Rectal smooth muscle tissue (tissue), 1 donor: Measurements from ENCODE around the gene BAZ2A.
A peak's percentile ranks its signal among the peaks of the same experiment; 100 is the strongest.
"Not testable (repeated sequence)": the region's sequence is repeated elsewhere in the genome, so short reads cannot be mapped to it uniquely, and the experiment has no call there.

Source experiments
- H3K27ac ChIP-seq: one replicate; pipeline ENCODE4 v1.7.0; 2013; ENCODE audit warnings: low read depth, low read length, inconsistent platforms
- H3K27me3 ChIP-seq: one replicate; pipeline ENCODE4 v1.7.0; 2013; ENCODE audit warnings: low read length; ENCODE audit not compliant: control insufficient read depth, insufficient read depth
- H3K36me3 ChIP-seq: one replicate; pipeline ENCODE4 v1.7.0; 2013; ENCODE audit warnings: low read length; ENCODE audit not compliant: control insufficient read depth, insufficient read depth
- H3K4me1 ChIP-seq: one replicate; pipeline ENCODE4 v1.7.0; 2013; ENCODE audit warnings: low read length; ENCODE audit not compliant: control insufficient read depth, insufficient read depth
- H3K4me3 ChIP-seq: one replicate; pipeline ENCODE4 v1.7.0; 2013; ENCODE audit warnings: low read length
- H3K9ac ChIP-seq: one replicate; pipeline ENCODE4 v1.7.0; 2013; ENCODE audit warnings: low read length

BAZ2A gene

GRCh38 chr12:56630180-56630632 is at the start of gene BAZ2A:
Gene BAZ2A (minus strand): TSS chr12:56630326. CDS start chr12:56617530, 12,796 bp downstream.
- peaks cover 2% of the 10 kb centered on the region for H3K36me3 ChIP-seq
- peak within 1 kb of the TSS; percentile 93 for H3K4me3 ChIP-seq
- peak within 1 kb of the TSS; percentile 90 for H3K27ac ChIP-seq
- no peaks in the 10 kb centered on the region for H3K27me3 ChIP-seq
- peaks cover 12% of the 10 kb centered on the region for H3K4me1 ChIP-seq
- H3K9ac ChIP-seq, result peak within 1 kb of the TSS; percentile 93

DNA sequence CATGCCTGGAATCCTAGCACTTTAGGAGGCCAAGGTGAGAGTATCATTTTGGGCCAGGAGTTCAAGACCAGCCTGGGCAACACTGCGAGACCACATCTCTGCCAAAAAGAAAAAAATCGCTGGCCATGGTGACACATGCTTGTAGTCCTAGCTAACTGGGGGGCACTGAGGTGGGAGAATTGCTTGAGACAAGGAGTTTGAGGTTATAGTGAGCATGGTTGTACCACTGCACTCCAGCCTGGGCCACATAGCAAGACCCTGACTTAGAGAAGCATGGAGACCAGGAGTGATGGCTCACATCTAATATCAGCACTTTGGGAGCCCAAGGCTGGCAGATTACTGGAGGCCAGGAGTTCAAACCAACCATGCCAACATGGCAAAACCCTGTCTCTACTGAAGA is 48.7 kb upstream of the BAZ2A start:
- H3K27me3 ChIP-seq, result no peaks in the 10 kb centered on the region
- H3K27ac ChIP-seq, result no peak overlapping the region
- H3K9ac ChIP-seq, result no peak overlapping the region
- no peaks in the 10 kb centered on the region for H3K4me1 ChIP-seq
- no peak overlapping the region for H3K4me3 ChIP-seq
- H3K36me3 ChIP-seq, result peaks cover 5% of the 10 kb centered on the region

- peaks cover 5% of the 10 kb centered on the region for H3K36me3 ChIP-seq
- H3K27ac ChIP-seq, result no peak overlapping the region
- H3K27me3 ChIP-seq, result no peaks in the 10 kb centered on the region
- H3K9ac ChIP-seq, result no peak overlapping the region
- no peak overlapping the region for H3K4me3 ChIP-seq
- no peaks in the 10 kb centered on the region for H3K4me1 ChIP-seq
Observed at GRCh38 chr12:56677680-56678079, 47.6 kb upstream of the BAZ2A start.

GRCh38 chr12:56676851-56677580 is 46.9 kb upstream of the BAZ2A start:
- Histone ChIP-seq H3K36me3 (peaks cover under 1% of the 10 kb centered on the region), H3K4me1 (no peaks in the 10 kb centered on the region), H3K4me3 (no peak overlapping the region), H3K27me3 (no peaks in the 10 kb centered on the region), H3K27ac (no peak overlapping the region), H3K9ac (no peak overlapping the region)

GRCh38 chr12:56671608-56672007 is 41.5 kb upstream of the BAZ2A start:
- Histone ChIP-seq H3K4me3 (no peak overlapping the region), H3K36me3 (peaks cover 14% of the 10 kb centered on the region), H3K4me1 (no peaks in the 10 kb centered on the region), H3K9ac (no peak overlapping the region), H3K27me3 (no peaks in the 10 kb centered on the region), H3K27ac (no peak overlapping the region)

DNA sequence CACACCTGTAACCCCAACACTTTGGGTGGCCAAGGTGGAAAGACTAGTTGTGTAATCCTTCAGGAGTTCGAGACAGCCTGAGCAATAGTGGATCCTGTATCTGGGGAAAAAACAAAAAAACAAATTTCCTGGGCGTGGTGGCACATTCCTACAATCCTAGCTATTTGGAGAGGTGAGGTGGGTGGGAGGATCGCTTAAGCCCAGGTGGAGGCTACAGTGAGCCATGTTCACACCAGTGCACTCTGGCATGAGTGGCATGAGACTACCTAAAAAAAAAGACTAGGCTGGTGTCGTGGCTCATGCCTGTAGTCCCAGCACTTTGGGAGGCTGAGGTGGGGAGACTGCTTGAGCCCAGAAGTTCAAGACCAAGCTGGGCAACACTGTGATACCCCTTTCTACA is 40.7 kb upstream of the BAZ2A start:
- H3K9ac ChIP-seq, result no peak overlapping the region
- H3K4me1 ChIP-seq, result no peaks in the 10 kb centered on the region
- H3K4me3 ChIP-seq, result no peak overlapping the region
- H3K27me3 ChIP-seq, result no peaks in the 10 kb centered on the region
- H3K36me3 ChIP-seq, result peaks cover 18% of the 10 kb centered on the region
- H3K27ac ChIP-seq, result no peak overlapping the region

GRCh38 chr12:56668197-56668457 is 38.0 kb upstream of the BAZ2A start:
- H3K4me3 ChIP-seq, result no peak overlapping the region
- no peaks in the 10 kb centered on the region for H3K27me3 ChIP-seq
- H3K9ac ChIP-seq, result no peak overlapping the region
- H3K36me3 ChIP-seq, result peaks cover 22% of the 10 kb centered on the region
- no peaks in the 10 kb centered on the region for H3K4me1 ChIP-seq
- no peak overlapping the region for H3K27ac ChIP-seq

DNA sequence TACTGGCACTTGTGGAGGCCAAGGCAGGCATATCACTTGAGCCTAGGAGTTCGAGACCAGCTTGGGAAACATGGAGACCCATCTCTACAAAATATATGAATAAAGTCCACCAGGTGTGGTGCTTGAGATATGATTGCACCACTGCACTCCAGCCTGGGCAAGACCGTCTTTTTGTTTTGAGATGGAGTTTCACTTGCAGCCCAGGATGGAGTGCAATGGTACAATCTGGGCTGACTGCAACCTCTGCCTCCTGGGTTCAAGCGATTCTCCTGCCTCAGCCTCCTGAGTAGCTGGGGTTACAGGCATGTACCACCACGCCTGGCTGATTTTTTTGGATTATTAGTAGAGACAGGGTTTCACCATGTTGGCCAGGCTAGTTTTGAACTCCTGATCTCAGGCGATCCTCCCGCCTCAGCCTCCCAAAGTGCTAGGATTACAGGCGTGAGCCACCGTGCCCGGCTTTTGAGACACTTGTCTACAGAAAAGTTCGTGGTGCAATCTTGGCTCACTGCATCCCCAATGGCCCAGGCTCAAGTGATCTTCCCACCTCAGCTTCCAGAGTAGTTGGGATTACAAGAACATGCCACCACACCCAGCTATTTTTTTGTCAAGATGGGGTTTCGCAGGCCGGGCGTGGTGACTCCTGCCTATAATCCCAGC is 32.0 kb upstream of the BAZ2A start:
- H3K4me3 ChIP-seq, result no peak overlapping the region
- no peaks in the 10 kb centered on the region for H3K4me1 ChIP-seq
- no peaks in the 10 kb centered on the region for H3K27me3 ChIP-seq
- no peak overlapping the region for H3K27ac ChIP-seq
- H3K36me3 ChIP-seq, result peaks cover 12% of the 10 kb centered on the region
- H3K9ac ChIP-seq, result no peak overlapping the region

GRCh38 chr12:56661560-56661959 is 31.4 kb upstream of the BAZ2A start:
- Histone ChIP-seq H3K27ac (no peak overlapping the region), H3K4me1 (no peaks in the 10 kb centered on the region), H3K9ac (no peak overlapping the region), H3K27me3 (no peaks in the 10 kb centered on the region), H3K36me3 (peaks cover 9% of the 10 kb centered on the region), H3K4me3 (no peak overlapping the region)

DNA sequence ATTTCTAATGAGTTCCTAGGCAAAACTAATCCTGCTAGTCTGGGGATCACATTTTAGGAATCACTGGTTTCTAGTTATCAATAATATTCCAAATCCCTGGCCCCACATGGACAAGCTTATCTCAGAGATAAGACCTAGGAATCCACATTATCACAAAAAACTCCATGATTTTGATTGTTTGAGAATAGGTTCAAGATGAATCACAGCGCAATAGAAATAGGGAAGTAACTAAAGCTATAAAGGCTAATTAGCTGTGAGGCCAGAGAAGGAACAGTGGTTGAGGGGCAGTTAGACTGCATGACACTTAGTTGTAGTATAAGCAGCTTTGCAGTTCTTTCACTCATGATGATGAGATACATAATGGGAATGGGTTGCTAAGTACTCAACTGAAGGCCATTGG is 28.8 kb upstream of the BAZ2A start:
- Histone ChIP-seq H3K27ac (no peak overlapping the region), H3K27me3 (no peaks in the 10 kb centered on the region), H3K4me1 (no peaks in the 10 kb centered on the region), H3K36me3 (peaks cover 2% of the 10 kb centered on the region), H3K9ac (no peak overlapping the region), H3K4me3 (no peak overlapping the region)

DNA sequence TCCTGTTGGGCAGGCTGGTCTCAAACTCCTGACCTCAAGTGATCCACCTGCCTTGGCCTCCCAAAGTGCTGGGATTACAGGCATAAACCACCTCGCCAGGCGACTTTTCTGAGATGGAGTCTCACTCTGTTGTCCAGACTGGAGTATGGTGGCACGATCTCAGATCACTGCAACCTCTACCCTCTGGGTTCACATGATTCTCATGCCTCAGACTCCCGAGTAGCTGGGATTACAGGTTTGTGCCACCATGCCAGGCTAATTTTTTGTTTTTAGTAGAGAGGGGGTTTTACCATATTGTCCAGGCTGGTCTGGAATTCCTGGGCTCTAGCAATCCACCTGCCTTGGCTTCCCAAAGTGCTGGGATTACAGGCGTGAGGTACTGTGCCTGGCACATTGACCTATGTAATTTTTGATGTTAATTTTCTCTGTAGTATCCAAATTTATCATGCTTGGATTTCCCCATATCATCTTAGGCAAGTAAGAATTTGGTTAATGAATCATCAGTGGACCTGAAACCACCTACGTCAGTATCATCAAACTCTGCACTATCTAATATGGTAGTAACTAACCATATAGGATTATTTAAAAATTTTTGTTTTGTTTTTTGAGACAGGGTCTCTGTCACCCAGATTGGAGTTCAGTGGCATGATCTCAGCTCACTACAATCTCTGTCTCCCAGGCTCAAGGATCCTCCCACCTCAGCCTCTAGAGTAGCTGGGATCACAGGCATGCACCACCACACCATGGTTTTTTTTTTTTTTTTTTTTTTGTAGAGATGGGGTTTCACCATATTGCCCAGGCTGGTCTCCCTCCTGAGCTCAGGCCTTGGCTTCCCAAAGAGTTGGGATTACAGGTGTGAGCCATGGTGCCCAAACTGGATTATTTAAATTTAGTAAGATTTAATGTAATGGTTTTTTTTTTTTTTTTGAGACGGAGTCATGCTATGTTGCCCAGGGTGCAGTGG is 27.6 kb upstream of the BAZ2A start:
- H3K4me3 ChIP-seq, result no peak overlapping the region
- no peaks in the 10 kb centered on the region for H3K27me3 ChIP-seq
- H3K9ac ChIP-seq, result no peak overlapping the region
- no peaks in the 10 kb centered on the region for H3K36me3 ChIP-seq
- no peak overlapping the region for H3K27ac ChIP-seq
- H3K4me1 ChIP-seq, result no peaks in the 10 kb centered on the region

DNA sequence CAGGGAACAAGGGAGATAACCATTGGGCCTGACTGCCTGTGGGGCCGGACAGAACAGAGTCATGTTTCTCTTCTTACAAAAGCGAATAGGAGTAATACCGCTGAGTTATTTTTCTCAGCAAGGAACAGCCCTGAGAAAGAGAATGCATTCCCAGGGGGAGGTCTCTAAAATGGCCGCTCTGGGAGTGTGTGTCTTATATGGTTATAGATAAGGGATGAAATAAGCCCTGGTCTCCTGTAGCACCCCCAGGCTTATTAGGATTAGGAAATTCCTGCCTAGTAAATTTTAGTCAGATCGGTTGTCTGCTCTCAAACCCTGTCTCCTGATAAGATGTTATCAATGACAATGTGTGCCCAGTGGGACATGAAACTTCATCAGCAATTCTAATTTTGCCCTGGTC is 23.7 kb upstream of the BAZ2A start:
- not testable (repeated sequence) for H3K36me3 ChIP-seq, H3K4me1 ChIP-seq, H3K9ac ChIP-seq, H3K27ac ChIP-seq, H3K4me3 ChIP-seq, H3K27me3 ChIP-seq
